HG02678 (cell line): ENCODE data around the gene THSD4.

Experiments
- ATAC-seq: cut with Tn5 transposase; IDR thresholded peaks from one replicate; pipeline ENCODE4 v1.9.1; 2021; ENCODE audit warnings: mild to moderate bottlenecking, moderate library complexity; ENCODE audit not compliant: unreplicated experiment

THSD4 gene

DNA sequence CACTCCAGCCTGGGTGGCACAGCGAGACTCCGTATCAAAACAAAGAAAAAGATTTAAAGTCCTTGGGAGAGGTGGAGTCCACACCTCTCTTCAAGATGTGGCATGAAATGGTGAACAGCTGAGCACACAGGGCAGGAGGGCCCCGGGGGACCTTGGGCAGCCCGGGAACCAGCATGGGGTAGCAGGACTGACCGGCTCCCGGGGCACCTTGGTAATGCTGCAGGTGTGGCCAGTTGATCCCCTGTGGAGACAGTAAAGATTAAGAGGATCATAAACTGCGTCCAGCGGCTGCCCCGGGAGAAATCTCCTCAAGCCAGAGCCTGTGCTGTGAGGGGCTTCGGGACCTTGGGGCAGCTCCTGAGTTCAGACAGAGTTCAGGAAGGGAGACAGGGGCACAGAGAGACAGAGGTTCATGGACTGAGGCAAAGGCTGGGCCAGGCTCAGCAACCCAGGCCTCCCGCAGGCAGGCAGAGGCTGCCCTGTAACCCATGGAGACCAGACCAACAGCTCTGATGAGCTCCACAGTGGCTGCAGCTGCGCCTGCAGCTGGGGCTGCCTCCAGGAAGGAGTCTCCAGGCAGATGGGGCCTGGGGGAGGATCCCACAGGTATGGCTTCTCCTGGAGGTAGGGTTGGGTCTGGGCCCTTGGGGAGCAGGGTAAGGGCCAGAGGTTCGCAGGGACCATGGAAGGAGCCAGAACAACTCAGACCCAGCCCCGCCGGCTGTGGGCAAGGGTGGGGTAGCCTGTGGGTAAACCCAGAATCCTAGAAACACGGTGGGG lies 695.2 kb downstream of the THSD4 start, which contains the start of gene NR2E3:
TSS of gene NR2E3 (plus strand) at position 299 of the 780 bp plus-strand sequence. CDS start at position 489, 190 bp downstream.
- ATAC-seq = no peak

GRCh38 chr15:71811036-71811736 lies 695.9 kb downstream of the THSD4 start:
- ATAC-seq = no peak

- ATAC-seq = no peak
Observed at GRCh38 chr15:71811752-71812735, 696.8 kb downstream of the THSD4 start.

DNA sequence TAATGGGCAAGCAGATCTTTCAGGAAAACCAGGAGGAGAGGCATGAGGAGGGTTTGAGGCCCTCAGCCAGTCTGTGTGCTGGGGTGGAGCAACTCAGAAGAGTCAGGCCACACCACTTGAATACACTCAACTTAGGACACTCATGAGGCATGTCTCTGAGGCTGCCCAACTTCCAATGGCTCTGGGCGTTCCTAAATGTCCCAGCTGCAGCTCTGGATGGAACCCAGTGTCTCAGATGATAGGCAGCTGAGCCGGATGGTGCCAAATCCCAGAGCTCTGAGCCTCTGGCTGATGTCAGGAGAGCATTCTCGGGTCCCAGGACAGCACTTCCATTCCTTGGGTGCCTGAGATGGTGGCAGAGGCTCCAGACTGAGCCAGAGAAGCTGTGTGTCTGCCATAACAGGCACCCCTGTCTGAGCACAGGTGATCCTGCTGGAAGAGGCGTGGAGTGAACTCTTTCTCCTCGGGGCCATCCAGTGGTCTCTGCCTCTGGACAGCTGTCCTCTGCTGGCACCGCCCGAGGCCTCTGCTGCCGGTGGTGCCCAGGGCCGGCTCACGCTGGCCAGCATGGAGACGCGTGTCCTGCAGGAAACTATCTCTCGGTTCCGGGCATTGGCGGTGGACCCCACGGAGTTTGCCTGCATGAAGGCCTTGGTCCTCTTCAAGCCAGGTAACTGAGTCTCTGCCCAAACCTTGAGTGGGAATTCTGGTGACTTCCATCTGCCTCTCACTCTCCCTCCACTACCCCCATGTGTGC lies 697.9 kb downstream of the THSD4 start:
- no peak for ATAC-seq

DNA sequence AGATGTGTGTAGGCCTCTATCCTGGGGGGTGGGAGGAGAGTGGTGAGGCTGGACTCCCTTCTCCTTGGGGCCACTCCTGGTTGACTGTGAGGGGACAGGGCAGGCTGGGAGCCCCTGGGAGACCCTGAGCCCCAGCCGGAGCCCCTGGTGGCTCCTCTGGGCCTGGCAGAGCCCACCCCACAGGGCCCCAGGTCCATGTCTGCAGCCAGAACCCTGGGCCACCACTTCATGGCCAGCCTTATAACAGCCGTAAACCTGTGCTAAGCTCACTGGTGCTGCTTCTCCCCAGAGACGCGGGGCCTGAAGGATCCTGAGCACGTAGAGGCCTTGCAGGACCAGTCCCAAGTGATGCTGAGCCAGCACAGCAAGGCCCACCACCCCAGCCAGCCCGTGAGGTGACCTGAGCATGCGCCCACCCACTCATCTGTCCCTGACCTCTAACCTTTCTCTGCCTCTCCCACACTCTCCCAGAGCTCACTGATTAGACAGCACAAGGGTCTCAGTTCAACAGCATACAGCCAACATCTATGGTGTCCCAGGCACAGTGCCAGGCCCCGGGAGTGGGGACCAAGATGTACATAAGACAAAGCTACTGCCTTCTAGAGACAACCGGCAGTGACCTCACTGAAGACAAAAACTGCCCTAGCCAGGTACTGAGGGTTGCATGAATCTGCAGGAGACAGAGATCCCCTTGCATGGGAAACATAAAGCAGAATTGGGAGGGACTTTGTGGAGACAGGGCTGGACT lies 698.6 kb downstream of the THSD4 start:
- no peak for ATAC-seq

DNA sequence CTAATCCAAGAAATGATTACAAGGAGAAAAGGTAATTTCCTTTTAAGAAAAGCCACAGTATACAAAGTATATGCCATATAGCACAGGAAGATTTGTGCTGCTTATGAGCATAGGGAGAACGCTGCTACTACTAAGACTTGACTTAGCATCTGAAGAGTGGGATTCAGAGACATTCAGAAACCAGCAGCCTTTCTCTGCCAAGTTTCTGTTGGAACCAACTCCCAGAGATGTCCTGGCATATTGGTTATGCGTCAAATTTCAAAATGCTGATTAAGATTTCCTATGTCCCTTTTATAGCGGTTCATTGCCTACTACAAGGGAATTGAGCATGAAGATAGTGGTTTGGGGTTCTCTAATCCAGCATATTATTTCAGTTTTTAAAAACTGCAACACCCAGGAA lies 700.0 kb downstream of the THSD4 start:
- no peak for ATAC-seq

DNA sequence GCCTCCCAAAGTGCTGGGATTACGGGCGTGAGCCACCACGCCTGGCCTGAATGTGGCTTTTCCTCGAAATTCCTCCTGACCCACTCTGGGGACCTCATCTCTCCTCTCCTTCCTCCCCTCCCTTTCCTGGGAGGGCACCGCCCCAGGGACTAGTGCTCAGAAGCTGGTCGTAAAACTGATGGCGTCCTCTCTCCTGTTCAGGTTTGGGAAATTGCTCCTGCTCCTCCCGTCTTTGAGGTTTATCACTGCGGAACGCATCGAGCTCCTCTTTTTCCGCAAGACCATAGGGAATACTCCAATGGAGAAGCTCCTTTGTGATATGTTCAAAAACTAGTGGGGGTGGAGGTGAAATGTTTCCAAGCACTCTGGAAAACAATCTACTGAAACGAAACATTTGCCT lies 702.1 kb downstream of the THSD4 start:
- ATAC-seq = no peak

- no peak for ATAC-seq
Observed at GRCh38 chr15:71820127-71820526, 704.9 kb downstream of the THSD4 start.

DNA sequence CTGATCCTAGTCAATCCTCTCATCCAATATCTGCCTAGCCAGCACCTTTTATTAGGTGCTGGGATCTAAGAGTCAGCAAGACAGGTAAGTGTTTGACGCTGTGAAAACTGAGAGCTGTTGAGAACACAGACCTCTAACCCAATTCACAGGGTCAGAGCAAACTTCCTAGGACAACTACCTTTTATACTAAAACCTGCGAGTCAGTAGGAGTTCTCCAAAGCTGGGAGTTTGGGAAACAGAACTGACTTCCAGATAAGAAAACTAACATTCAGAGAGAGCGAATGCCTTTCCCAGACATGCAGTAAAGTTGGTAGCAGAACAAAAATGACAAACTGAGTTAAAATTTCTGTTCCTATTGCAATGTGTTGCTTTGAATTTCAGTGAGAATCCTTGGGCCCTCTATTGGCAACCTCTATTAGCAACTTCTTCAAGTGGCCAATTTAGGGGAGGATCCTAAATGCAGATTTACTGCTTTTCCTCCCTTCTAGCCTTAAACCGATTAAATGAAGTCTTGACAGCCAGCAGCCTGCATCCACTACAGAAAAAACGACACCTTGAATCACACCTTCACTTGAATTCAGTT lies 706.4 kb downstream of the THSD4 start:
- ATAC-seq = no peak

DNA sequence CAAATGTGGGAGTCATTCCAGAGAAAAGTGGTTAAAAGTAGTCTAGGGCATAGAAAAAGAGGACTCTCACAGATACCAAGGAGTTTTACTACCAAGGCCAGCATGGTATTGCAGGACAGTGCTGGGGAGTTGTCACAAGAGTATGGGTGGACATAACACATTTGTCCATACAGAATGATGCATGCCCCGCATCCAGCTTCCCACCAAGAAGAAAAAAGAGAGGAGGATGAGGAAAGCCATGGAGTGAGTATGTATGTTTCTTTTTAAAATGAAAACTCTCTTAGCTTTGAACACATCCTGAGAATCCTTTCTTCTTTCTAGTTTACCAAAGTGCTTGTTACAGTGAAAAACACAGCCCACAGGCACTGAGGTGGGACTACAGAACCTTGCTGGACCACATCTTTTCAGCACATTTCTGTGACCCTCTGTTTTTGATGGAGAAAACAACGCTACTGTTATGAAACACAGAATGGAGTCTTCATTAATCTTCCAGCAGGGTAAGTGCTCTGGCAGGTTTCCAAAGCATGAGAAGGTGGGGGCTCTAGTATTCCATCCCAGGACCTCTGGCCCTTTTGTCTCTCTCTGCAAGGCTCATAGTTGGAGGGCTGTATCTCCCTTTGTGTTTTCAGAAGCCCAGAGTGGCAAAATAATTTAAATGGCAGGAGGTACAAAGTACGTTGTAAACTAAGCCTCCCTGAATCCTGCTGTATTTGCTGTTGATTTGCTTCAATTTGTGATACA lies 707.8 kb downstream of the THSD4 start:
- no peak for ATAC-seq

DNA sequence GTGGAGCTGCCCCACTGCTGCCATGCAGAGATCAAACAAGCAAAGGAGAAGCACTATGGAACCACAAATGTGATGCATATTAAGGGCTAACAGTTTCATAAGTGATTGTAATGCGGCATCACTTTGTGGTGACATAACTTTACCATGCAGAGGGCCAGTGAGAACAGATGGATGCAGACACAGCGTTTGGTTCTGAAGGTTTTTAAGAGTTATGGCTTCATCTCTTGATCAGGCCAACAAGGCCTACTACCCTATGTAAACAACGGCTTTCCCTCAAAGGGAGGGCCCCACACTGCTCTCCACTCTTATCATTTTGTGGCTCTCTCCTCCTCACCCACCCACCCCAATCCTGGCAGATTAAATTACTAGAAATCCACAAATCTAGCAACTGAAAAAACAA lies 708.5 kb downstream of the THSD4 start:
- ATAC-seq = no peak

GRCh38 chr15:71825021-71825730 lies 709.9 kb downstream of the THSD4 start:
- ATAC-seq = no peak

DNA sequence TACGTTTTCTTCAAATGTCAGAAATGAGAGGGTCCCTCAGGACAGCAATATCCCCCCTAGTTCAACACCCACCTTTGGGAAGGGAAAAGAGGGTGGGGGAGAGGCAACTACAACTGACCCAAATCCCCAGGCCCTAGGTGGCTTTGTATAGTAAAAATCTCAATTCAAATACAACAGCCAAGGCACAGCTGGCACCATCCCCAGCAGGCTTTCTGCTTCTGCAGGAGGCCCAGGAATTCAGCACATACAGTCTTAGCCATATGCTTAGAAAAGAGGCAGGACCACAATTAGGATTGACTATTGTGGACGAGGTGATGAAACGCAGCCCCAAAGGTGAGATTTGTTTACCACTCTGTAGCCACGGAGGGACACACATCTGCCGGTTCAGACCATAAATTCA lies 710.9 kb downstream of the THSD4 start:
- no peak for ATAC-seq

DNA sequence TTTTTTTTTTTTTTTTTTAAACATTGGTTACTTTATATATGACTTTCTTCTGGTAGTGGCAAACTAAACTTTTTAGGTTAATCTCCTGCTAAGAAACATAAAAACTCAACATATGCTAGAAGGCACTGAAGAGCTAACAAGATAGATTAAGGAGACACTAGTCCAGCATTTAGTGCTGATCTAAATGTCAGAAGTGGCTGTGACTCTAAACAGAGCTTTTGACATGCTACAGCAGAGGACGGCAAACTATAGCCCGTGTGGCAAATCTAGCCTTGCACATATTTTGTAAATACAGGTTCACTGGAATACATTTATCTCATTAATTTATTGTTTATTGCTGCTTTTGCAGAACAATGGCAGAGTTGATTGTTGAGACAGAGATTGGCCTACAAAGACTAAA lies 715.7 kb downstream of the THSD4 start:
- ATAC-seq = no peak
